UCSD-AML1 (cell line): ENCODE measurements around the gene GRM4.

Source experiments
- DNase-seq: peaks from one replicate; lab custom pipeline; 2025; ENCODE audit not compliant: unreplicated experiment; lab: John Stamatoyannopoulos, UW

GRM4 gene

GRCh38 chr6:33999567-33999966 lies 146.3 kb downstream of the GRM4 start:
- DNase-seq = no peak

- DNase-seq = no peak
Observed at GRCh38 chr6:33998660-33999059, 147.2 kb downstream of the GRM4 start.

GRCh38 chr6:33997265-33997664 lies 148.6 kb downstream of the GRM4 start:
- no peak for DNase-seq

GRCh38 chr6:33996120-33996475 lies 149.8 kb downstream of the GRM4 start:
- no peak for DNase-seq

- DNase-seq = no peak
Observed at GRCh38 chr6:33995309-33996119, 150.4 kb downstream of the GRM4 start.

- no peak for DNase-seq
Observed at GRCh38 chr6:33994472-33995308, 151.2 kb downstream of the GRM4 start.

- DNase-seq = no peak
Observed at GRCh38 chr6:33993653-33994471, 152.0 kb downstream of the GRM4 start.

GRCh38 chr6:33993091-33993490 lies 152.8 kb downstream of the GRM4 start:
- no peak for DNase-seq

GRCh38 chr6:33992191-33992590 lies 153.7 kb downstream of the GRM4 start:
- no peak for DNase-seq

GRCh38 chr6:33991610-33992009 lies 154.3 kb downstream of the GRM4 start:
- no peak for DNase-seq

GRCh38 chr6:33990061-33990541 lies 155.8 kb downstream of the GRM4 start:
- no peak for DNase-seq

GRCh38 chr6:33989016-33989854 lies 156.7 kb downstream of the GRM4 start:
- DNase-seq = no peak

- no peak for DNase-seq
Observed at GRCh38 chr6:33988121-33989015, 157.5 kb downstream of the GRM4 start.

GRCh38 chr6:33987531-33988021 lies 158.3 kb downstream of the GRM4 start:
- no peak for DNase-seq

GRCh38 chr6:33985947-33986346 lies 159.9 kb downstream of the GRM4 start:
- DNase-seq = no peak

GRCh38 chr6:33985313-33985751 lies 160.6 kb downstream of the GRM4 start:
- no peak for DNase-seq

GRCh38 chr6:33984466-33985312 lies 161.2 kb downstream of the GRM4 start:
- DNase-seq = no peak
